Activated CD4-positive, alpha-beta T cell treated with anti-CD3 and anti-CD28 coated beads for 48 hours (primary cell): ENCODE results near the gene CHRNA10.
A peak's percentile ranks its signal among the peaks of the same experiment; 100 is the strongest.
"Not testable (repeated sequence)": the region's sequence is repeated elsewhere in the genome, so short reads cannot be mapped to it uniquely, and the experiment has no call there.

ENCODE experiments used
- DNase-seq: peaks from one replicate; pipeline ENCODE4 v3.0.0-alpha.2; 2020

The CHRNA10 gene

DNA sequence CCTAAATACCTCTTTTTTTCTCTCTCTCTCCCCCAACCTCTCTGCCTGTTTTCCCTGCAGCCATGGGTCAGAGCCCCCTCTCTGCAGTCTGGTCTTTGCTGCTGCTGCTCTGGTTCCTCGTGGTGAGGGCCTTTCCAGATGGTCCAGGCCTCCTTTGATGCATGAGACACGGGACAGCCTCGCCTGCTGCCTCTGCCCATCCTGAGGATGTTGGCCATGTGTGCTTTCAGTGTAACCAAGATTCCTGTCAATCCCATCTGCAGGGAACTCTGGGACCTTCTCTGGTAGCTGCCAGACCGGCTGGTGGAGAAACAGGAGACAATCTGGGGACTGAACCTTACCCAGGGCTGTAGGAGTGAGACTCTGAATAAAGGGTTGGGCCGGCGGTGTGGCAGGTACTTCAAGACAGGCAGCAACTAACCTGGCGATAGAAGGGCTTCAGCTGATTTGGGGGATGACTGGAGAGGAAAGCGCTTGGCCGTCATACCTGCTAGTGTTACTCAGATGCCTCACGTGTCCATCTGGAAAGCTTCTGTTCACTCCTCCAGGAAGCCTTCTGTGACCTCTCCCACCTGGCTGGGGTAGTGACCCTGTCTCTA, 7.1 kb downstream of the CHRNA10 start:
- DNase-seq = no peak

DNA sequence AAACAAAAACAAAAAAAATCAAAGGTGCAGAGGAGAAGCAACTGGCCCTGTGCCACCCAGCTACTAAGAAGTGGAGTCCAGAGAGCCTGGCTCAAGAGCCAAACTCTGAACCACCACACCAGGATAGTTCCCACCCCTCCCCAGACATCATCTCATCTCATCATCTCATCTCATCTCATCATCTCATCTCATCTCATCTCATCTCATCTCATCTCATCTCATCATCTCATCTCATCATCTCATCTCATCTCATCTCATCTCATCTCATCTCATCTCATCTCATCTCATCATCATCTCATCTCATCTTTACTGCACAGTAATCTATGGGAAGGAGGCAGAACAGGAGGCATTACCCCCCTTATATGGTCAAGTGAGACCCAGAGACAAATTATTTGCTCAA, 8.3 kb downstream of the CHRNA10 start:
- DNase-seq = no peak

DNA sequence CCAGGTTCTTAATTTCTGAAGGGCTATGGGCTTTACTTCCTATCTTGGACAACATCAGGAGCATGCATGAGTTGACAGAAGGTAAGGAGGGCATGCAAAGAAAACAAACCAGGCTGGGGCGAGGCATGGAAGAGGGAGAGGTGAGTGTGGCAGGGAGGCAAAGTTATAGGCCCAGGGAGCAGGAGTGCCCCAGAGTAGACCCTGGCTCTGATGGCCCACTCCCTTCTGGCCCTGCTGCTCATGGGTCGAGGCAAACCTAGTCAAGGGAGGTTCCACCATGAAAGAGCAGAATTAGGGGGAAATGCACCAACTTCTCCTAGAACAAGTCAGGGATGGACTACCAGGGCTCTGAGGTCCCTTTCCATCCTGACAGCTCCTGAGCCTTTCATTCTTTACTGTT, 10.2 kb downstream of the CHRNA10 start:
- no peak for DNase-seq

DNA sequence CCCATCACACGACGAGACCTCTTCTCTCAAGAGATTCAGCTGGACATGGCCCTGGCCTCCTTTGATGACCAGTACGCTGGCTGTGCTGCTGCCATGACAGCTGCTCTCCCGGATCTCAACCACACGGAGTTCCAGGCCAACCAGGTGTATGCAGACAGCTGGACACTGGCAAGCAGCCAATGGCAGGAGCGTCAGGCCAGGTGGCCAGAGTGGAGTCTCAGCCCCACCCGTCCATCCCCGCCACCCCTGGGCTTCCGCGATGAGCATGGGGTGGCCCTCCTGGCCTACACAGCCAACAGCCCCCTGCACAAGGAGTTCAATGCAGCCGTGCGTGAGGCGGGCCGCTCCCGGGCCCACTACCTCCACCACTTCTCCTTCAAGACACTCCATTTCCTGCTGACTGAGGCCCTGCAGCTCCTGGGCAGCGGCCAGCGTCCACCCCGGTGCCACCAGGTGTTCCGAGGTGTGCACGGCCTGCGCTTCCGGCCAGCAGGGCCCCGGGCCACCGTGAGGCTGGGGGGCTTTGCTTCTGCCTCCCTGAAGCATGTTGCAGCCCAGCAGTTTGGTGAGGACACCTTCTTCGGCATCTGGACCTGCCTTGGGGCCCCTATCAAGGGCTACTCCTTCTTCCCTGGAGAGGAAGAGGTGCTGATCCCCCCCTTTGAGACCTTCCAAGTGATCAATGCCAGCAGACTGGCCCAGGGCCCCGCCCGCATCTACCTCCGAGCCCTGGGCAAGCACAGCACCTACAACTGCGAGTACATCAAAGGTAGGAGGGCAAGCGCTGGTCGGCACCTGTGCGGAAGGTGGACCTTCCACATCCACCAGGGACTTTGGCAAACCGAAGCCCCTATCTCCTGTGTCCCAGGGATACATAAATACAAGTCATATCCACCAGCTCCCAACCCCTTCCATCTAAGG, 11.3 kb downstream of the CHRNA10 start:
- DNase-seq = no peak

DNA sequence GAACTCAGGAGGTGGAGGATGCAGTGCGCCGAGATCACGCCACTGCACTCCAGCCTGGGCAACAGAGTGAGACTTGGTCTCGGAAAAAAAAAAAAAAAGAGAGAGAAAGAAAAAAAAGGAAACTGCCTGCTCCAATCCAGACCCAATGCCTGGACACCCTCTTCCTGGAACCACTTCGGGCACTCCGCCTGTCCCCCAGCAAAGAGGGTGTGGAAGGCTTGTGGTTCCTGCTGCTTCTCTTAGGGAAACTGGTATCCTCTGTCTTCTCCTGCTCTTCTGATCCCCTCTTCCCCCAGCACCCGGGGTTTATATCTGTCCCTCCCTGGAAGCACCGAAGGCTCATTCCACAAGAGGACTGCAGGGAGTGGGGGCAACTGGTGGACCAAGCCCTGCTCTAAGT, 12.9 kb downstream of the CHRNA10 start:
- no peak for DNase-seq

DNA sequence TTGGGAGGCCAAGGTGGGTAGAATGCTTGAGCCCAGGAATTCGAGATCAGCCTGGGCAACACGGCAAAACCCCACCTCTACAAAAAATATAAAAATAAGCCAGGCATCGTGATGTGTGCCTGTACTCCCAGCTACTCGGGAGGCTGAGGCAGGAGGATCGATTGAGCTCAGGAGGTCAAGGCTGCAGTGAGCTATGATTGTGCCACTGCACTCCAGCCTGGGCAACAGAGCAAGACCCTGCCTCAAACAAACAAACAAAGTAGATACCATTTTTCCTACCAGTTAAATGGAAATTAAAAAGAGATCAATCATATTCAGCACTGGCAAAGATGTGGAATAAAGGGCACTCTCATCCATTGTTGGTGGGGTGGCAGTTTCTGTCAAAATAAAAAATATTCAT, 13.9 kb downstream of the CHRNA10 start:
- DNase-seq = not testable (repeated sequence)

DNA sequence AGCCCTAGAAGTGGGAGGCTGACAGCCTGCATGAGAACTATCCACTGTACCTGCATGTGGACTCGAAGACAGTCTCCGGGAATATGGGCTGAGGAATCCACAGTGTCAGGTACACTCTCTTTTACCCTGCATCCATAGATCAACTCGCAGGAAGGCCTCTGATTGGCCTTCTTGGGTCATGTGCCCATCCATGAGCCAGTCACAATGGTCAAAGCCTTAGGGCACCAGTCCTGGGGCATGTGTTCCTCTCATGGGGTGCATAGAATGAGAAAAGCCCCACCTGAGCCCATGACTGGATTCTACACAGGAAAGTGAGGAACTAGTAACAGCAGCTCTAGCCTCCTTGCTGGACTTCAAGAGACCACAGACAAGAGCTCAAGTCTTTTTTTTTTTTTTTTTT, 15.6 kb downstream of the CHRNA10 start:
- no peak for DNase-seq

DNA sequence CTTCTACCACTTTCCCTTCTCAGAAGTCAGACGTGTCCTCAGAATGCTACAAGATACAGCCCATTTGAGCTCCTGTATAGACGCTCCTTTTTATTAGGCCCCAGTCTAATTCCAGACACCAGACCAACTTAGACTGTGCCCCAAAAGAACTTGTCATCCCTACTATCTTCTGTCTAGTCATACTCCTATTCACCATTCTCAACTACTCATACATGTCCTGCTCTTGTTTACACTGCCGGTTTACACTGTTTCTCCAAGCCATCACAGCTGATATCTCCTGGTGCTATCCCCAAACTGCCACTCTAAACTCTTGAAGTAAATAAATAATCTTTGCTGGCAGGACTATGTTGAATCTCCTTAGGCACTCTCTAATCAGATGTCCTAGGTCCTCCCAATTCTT, 18.7 kb downstream of the CHRNA10 start:
- not testable (repeated sequence) for DNase-seq

DNA sequence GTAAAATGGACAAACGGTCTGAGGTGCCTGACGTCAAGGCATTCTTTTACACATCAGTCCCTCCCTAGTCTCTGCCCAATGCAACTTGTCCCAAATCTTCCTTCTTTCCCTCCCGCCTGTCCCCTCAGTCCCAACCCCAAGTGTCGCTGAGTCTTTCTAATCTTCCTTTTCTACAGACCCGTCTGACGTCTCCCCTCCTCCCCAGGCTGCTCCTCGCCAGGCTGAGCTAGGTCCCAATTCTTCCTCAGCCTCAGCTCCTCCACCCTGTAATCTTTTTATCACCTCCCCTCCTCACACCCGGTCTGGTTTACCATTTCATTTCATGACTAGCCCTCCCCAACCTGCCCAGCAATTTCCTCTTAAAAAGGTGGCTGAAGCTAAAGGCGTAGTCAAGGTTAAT, 21.8 kb downstream of the CHRNA10 start:
- not testable (repeated sequence) for DNase-seq

DNA sequence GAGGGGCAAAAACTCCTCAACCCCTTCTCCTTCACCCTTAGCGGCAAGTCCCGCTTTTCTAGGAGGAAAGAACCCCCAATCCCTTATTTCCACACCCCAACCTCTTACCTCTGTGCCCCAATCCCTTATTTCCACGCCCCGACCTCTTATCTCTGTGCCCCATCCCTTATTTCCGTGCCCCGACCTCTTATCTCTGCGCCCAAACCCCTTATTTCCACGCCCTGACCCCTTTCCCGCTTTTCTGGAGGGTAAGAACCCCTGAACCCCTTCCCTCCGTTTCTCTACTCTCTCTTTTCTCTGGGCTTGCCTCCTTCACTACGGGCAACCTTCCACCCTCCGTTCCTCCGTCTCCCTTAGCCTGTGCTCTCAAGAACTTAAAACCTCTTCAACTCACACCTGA, 22.3 kb downstream of the CHRNA10 start:
- DNase-seq = not testable (repeated sequence)

DNA sequence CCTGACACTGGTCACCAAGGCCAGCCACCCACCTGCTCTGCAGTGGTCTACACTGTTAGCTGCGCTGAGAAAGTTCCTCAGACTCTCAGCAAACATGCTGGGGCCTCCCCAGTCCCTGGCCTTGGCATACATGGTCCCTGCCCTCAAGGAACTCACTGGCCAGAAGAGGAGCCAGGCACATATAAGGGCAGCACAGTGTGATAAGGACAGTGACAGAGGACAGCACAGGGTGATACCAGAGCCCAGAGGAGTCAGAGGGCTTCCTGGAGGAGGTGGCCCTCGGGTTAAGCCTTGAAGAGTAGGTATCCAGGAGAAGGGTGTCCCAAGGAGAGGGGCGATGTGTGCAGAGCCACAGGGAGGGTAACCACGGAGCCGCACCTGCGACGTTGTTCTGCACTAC, 25.6 kb downstream of the CHRNA10 start:
- DNase-seq = no peak

DNA sequence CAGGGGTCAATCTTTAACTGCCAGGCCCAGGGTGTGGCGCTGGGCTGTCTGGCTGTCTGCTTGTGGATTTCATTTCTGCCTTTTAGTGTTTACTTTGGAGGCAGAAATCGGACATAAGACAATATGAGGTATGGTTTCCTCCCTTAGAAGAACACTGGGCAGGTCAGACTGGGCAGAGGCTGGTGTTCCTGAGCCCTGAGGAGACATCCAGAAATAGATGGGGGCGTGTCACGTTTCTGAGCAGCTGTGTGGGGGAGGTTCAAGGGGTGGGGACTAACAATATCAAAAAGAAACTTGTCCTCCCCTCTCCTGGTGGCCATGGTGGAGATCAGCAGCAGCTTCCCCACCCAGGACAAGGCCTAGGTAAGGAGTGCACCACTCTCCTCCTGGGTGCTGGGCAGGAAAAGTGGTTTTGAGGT, 26.4 kb downstream of the CHRNA10 start, which contains the start of gene ART1:
ART1 (plus strand) TSS at position 312 of the 419 bp plus-strand sequence. CDS start 14,086 bp downstream, outside the sequence.
- peak; percentile 10 for DNase-seq

DNA sequence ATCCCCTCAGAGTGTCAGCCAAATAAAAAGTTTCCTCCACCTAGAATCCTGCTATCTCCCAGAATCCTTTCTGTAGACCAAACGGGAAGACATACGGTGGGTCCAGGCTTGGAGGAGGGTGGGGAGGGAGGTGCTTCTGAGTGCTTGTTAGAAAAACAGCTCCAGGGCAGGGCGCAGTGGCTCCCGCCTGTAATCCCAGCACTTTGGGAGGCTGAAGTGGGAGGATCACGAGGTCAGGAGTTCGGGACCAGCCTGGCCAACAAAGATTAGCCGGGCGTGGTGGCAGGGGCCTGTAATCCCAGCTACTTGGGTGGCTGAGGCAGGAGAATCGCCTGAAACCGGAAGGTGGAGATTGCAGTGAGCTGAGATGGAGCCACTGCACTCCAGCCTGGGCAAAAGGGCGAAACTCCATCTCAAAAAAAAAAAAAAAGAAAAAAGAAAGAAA, 28.1 kb downstream of the CHRNA10 start:
- not testable (repeated sequence) for DNase-seq

DNA sequence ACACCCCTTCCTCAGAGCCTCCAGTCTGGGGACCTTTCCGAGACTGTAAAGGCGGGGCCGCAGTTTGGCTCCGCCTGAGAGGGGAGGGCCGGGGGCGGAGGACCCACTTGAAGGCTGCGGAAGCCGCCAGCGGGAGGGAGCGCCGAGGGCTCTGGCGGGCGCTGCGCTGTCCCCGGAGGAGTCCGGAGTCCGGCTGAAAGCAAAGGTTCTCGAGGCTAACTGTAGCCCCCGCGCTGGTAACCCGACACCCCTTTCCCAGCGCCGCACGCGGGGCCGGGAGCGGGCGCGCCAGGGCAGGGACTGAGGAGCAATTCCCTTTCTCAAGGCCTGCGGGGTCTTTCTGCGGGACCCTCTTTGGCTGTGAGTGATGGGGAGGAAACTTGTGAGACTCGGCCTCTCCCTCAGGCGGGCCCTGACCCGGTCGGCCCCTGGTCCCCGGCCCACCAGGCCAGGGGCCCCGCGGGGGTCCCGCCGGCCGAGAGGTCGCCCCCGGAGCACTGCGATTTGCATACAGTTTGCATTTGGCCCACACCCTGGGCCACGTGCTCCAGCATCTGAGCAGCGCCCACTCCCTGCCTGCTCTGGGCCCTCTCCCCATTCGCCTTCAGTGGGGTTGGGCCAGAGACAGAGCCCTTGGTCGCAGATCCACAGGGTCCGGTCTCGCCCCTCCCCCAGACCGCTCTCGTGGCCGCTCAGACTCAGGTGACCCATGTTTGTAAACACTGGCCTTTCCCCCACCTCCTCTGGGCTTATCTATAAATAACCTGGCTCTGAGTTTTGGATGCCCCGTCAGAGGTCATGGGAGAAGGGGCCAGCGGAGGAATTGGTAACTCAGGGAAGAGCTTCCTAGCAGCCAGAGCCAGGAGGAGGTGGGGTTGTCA, 28.9 kb downstream of the CHRNA10 start:
- DNase-seq = peak; percentile 60

DNA sequence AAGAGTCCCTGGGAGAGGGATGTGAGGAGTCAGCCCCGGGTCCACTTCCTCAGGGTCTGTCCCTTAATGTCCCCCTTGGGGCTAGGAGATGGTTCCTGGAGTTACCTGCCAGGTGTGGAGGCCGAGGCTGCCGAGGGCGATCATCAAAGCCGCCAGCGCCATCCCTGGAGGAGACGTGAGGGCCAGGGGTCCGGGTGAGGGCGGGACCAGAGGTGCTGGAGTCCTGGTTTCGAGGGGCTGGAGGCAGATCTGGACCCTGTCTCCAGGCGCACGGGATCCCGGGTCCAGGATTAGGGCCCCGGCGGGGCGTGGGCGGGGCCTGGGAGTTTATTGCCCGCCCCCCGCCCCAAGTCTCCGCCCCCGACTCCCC, 29.5 kb downstream of the CHRNA10 start, which contains the start of gene ART5:
ART5 (minus strand) TSS at position 292 of the 370 bp plus-strand sequence; CDS start at position 162, 130 bp downstream.
- no peak for DNase-seq

DNA sequence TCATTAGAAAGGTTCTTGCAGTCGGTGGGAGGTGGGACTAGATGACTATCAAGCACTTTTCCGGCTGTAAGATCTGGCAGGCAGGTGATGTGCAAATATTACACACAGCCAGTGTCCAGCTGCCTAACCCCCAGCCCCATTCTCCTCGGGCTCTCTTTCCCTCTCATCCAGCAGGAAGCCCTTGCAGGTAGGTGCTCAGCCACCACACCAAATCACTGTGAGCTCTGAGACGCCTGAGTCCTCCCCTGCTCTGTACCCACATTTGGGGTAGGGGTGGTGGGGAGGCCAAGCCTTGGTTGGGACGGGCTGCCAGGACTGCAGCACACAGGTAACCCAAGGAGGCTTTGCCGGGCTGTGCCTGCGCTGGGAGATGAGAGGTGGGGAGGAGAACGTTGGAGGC, 30.0 kb downstream of the CHRNA10 start:
- DNase-seq = no peak

DNA sequence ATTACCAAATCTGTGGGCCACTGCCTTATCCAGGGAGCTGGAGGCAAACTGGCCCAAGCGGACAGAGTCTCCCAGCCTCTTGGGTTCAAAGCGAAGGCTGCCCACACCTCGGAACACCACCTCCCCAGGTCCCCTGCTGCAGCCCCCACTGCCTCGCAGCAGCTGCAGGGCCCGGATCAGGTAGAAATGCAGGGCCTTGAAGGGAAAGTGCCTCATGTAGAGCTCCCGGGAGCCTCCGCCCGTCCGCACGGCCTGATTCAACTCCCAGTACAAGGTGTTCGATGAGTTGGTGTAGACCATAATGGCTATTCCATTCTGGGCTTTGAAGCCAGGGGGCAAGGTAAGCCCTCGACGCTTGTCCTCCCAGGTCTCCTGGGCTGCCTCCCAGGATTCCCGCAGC, 31.3 kb downstream of the CHRNA10 start:
- DNase-seq = no peak

DNA sequence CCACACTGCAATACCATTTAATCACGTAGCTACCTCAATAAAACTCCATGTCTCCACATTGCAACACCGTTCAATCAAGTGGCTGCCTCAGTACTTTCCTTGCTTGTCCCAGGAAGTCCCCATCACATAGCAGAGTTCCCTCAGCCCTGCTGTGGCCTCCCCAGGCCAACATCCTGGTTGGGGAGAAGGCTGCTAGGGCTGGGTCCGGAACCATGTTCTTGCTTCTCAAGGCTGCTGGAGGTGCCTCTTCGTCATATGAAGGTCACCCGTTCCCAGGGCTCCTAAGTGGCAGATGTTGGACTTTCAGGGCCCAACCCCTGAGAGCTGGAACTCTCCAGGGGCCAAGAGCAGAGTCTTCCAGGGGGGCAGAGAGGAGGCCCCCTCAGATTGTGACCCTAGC, 32.7 kb downstream of the CHRNA10 start:
- no peak for DNase-seq

DNA sequence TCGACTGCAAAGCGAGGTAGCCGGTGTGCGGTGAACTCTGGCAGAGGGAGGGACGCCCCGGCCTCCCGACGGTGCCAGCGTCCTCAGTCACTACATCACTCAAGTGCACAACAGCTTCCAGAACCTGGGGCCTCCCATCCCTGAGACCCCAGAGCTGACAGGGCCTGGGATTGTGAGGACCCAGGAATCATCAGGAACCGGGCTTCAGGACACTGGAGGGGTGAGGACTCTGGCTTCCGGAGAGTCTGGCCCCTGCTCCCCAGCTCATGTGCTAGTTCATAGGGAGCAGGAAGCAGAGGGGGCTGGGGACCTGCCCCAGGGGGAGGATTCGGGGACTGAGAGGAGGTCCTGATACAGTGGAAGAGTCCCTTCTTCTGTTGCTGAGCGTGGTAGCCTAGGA, 34.0 kb downstream of the CHRNA10 start:
- no peak for DNase-seq

DNA sequence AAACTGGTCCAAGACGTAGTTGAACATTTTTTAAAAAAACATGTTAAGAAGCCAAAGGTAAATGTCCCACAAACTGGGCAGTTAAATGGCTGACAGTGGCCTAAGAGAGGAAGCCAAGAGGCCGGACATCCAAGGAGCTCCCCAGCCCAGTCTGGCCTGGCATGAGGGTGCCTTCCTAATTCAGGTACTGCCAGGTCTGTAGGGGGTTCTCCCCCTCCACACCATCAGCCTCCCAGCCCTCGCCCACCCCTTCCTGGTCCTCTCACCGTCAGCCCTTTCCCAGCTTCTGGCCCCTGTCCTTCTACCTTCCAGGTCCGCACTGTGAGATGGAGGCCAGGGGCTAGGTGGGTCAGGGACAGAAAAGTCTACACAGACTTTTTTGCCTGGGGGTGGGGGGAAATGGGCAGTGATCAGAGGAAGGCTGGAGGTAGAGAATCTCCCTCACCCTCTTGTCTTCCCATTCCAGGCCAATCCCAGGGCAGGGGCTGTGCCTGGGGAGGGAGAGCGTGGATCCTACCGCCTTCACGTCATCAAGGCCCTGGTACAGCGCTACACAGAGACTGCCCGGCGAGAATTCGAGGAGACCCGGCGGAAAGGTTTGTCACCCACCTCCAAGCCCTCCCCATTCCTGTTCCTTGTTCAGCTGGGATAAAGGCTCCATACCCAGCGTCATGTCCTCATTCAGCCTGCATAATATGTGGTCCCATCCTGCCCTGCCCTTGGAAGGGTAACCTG, 35.4 kb downstream of the CHRNA10 start:
- DNase-seq = no peak

DNA sequence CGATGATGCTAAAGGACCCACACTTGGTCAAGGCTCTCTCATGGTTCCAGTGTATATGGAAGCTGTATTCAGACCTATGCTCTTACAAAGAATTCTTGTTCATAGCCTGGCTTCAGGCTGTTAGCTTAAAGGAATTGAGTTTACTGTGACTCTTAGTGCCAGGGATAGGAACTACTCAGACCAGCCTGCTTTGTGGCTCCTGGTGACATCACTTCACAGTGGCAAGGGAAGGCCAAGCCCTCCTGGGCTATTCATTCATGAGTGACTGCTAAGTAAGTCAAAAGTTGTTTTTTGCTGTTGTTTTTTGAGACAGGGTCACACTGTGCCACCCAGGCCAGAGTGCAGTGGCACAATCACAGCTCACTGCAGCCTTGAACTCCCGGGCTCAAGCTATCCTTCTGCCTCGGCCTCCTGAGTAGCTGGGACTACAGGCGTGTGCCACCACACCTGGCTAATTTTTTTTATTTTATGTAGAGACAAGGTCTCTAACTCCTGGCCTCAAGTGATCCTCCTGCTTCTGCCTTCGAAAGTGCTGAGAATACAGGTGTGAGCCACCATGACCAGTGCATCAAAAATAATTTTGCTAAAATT, 39.0 kb downstream of the CHRNA10 start:
- no peak for DNase-seq

DNA sequence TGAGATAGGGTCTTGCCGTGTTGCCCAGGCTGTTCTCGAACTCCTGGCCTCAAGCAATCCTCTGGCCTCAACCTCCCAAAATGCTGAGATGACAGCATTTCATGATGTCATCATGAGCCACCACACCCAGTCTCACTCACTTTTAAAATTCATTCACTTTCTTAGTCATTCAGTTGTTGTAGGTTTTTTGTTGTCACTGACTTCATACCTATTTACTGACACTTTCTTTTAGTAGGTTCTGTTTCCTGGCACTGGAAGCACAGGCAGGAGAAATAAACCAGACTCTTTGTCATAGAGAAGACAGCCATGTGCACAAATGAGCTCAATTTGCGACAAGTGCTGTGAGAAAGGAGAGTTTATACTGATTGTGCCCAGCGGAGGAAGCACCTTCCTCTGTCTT, 39.9 kb downstream of the CHRNA10 start:
- no peak for DNase-seq
